CD4-positive, alpha-beta memory T cell (primary cell): Measurements from ENCODE around the gene SAP130. TPM values are rescaled to one million over a fixed set of nuclear protein-coding genes. Genes with fewer than 3 reads are reported as not detected.
"Not testable (repeated sequence)": the region's sequence is repeated elsewhere in the genome, so short reads cannot be mapped to it uniquely, and the experiment has no call there.

Experiments
- CTCF ChIA-PET: fragments of 350-600 bp; sonication (Branson Sonifier 250); formaldehyde crosslinking; loops from one replicate; lab custom pipeline; 2021; ENCODE audit warnings: inconsistent platforms; ENCODE audit not compliant: partially characterized antibody; lab: Charles Lee
- POLR2A ChIA-PET: fragments of 350-600 bp; sonication (Branson Sonifier 250); formaldehyde crosslinking; loops from one replicate; lab custom pipeline; 2021; ENCODE audit not compliant: partially characterized antibody; lab: Charles Lee
- DNase-seq, 5 donors: peaks; one replicate each; pipeline versions ENCODE4 v3.0.0 to v3.0.0-alpha.2; 2020 to 2022; ENCODE audit warnings: mixed read lengths in 1 of 5
- H3K27ac ChIP-seq: one replicate; pipeline ENCODE4 v1.7.0; 2013; ENCODE audit warnings: low read depth, low read length
- H3K27me3 ChIP-seq: 2 replicates; pipeline ENCODE4 v1.7.0; 2013; ENCODE audit warnings: mild to moderate bottlenecking, low read length, moderate library complexity; ENCODE audit not compliant: insufficient read depth
- H3K36me3 ChIP-seq: 2 replicates; pipeline ENCODE4 v1.7.0; 2013; ENCODE audit warnings: mild to moderate bottlenecking, low read length, moderate library complexity; ENCODE audit not compliant: insufficient read depth
- H3K4me1 ChIP-seq: 2 replicates; pipeline ENCODE4 v1.7.0; 2013; ENCODE audit warnings: mild to moderate bottlenecking, low read length, moderate library complexity; ENCODE audit not compliant: insufficient read depth
- H3K4me3 ChIP-seq, 2 donors: one replicate each; pipeline ENCODE4 v1.7.0; 2013; ENCODE audit warnings: low read length in 2 of 2, mild to moderate bottlenecking in 1 of 2
- H3K9me3 ChIP-seq, 2 donors: one replicate each; pipeline ENCODE4 v1.7.0; 2013; ENCODE audit warnings: low read length in 2 of 2, control low read depth in 1 of 2; ENCODE audit not compliant: control insufficient read depth in 1 of 2
- H3K27ac Mint-ChIP-seq, 7 donors: one replicate each; pipeline ENCODE4 v1.8.0; 2020 to 2021; ENCODE audit warnings: mixed read lengths in 7 of 7, mild to moderate bottlenecking in 6 of 7, inconsistent platforms in 3 of 7, moderate library complexity in 3 of 7
- H3K27me3 Mint-ChIP-seq, 2 donors: one replicate each; pipeline ENCODE4 v1.8.0; 2020 to 2021; ENCODE audit warnings: mixed read lengths in 2 of 2
- H3K36me3 Mint-ChIP-seq, 2 donors: one replicate each; pipeline ENCODE4 v1.8.0; 2020 to 2021; ENCODE audit warnings: mixed read lengths in 2 of 2, inconsistent platforms in 1 of 2, mild to moderate bottlenecking in 1 of 2
- H3K4me1 Mint-ChIP-seq, 4 donors: one replicate each; pipeline ENCODE4 v1.8.0; 2020 to 2021; ENCODE audit warnings: mixed read lengths in 4 of 4, mild to moderate bottlenecking in 1 of 4
- H3K4me3 Mint-ChIP-seq, 8 donors: one replicate each; pipeline ENCODE4 v1.8.0; 2020 to 2021; ENCODE audit warnings: mixed read lengths in 8 of 8, mild to moderate bottlenecking in 7 of 8, moderate library complexity in 6 of 8, inconsistent platforms in 3 of 8
- H3K9me3 Mint-ChIP-seq, 8 donors: one replicate each; pipeline ENCODE4 v1.8.0; 2020 to 2021; ENCODE audit warnings: mixed read lengths in 8 of 8, mild to moderate bottlenecking in 5 of 8, inconsistent platforms in 3 of 8, moderate library complexity in 1 of 8
- intact Hi-C: fragments of 100-400 bp; cut with micrococcal nuclease; formaldehyde crosslinking; loops from one replicate; pipeline ENCODE4 v1.15.1; 2023
- polyA plus RNA-seq, 2 donors: library from polyadenylated mRNA; unstranded; fragments of 300-500 nt; fragmentation: Illumina TruSeq; gene quantifications; one replicate each; pipeline ENCODE4 v1.2.3, GENCODE V29; 2021
- total RNA-seq, 2 experiments: library from RNA; stranded (reverse); gene quantifications; one replicate each; pipeline ENCODE4 v1.2.3, GENCODE V29; 2021

The SAP130 gene
- total and polyA plus RNA-seq, 4 experiments from 2014 or later: 3.1 to 30.2 (median 21.7) TPM

DNA sequence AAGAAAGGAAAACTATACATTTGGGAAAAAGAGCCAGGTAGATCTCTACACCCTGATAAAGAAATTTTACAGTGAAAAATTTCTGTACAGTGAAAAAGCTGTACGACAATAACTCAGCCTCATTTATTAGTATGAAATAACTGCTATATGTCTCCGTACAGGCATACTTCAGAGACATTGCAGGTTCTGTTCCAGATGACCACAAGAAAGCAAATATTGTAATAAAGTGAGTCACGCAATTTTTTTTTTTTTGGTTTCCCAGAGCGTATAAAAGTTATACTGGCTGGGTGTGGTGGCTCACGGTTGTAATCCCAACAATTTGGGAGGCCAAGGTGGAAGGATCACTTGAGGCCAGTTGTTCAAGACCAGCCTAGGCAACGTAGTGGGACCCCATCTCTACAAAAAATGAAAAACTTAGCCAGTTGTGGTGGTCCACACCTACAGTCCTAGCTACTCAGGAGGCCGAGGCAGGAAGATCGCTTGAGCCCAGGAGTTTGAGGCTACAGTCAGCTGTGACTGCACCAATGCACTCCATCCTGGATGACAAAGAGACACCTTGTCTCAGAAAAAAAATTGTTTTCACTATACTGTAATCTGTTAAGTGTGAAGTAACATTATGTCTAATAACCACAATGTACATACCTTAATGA, 113.9 kb downstream of the SAP130 start:
- Histone ChIP-seq H3K9me3 (no peaks in the 10 kb centered on the region), H3K4me1 (no peaks in the 10 kb centered on the region), H3K27me3 (no peaks in the 10 kb centered on the region), H3K36me3 (no peaks in the 10 kb centered on the region), H3K4me3 (no peak overlapping the region), H3K27ac (no peak overlapping the region)
- Mint-ChIP-seq H3K9me3 (peaks cover 0 to 4% (median 0%) of the 10 kb centered on the region in 8 donors), H3K27me3 (peaks cover 0 to 4% of the 10 kb centered on the region in 2 donors), H3K27ac (no peak overlapping the region), H3K4me1 (no peaks in the 10 kb centered on the region), H3K36me3 (no peaks in the 10 kb centered on the region), H3K4me3 (no peak overlapping the region)
- POLR2A ChIA-PET: no interaction called here
- no peak for DNase-seq
- intact Hi-C loops: no loop called here
- CTCF ChIA-PET: no interaction called here

DNA sequence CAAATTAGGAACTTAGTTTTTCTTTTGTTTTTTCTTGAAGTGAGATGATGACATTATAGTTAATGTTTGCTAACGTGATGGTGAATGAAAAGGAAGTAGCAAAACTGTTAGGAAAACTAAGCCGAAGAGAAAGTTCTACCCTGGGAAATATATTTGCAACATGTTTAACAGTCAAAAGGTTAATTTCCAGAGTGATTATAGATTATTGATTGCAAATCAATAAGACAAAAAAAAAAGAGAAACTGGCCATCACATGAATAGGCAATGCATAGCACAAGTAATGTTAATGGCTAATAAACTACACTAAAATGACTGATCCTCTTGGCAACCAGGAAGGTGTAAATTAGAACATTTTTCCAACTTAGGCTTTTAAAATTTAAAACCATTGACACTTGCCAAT, 116.1 kb downstream of the SAP130 start:
- Mint-ChIP-seq H3K4me3 (no peak overlapping the region), H3K27me3 (peaks cover 0 to 5% of the 10 kb centered on the region in 2 donors), H3K9me3 (peaks cover 0 to 4% (median 0%) of the 10 kb centered on the region in 8 donors), H3K27ac (no peak overlapping the region), H3K4me1 (no peaks in the 10 kb centered on the region), H3K36me3 (no peaks in the 10 kb centered on the region)
- no peaks in the 10 kb centered on the region for H3K36me3 ChIP-seq
- DNase-seq: no peak
- H3K27ac ChIP-seq: no peak overlapping the region
- ChIA-PET POLR2A (no interaction called here), CTCF (no interaction called here)
- no peaks in the 10 kb centered on the region for H3K4me1 ChIP-seq
- intact Hi-C loops: no loop called here
- no peak overlapping the region for H3K4me3 ChIP-seq
- H3K9me3 ChIP-seq: no peaks in the 10 kb centered on the region
- H3K27me3 ChIP-seq: no peaks in the 10 kb centered on the region

DNA sequence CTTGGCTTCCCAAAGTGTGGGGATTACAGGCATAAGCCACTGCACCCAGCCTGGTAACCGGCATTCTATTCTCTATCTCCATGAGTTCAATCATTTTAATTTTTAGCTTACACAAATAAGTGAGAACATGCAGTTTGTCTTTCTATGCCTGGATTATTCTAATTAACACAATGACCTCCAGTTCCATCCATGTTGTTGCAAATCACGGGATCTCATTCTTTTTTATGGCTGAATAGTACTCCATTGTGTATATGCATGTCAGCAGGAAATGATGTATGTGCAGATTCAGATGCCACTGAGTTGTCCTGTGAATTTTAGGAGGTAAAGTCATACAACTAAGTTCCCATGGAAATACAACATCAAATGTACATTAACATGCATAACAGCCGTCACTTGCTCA, 117.4 kb downstream of the SAP130 start:
- Mint-ChIP-seq H3K27me3 (peaks cover 5 to 12% of the 10 kb centered on the region in 2 donors), H3K9me3 (peaks cover 0 to 4% (median 0%) of the 10 kb centered on the region in 8 donors), H3K4me1 (no peaks in the 10 kb centered on the region), H3K4me3 (no peak overlapping the region), H3K27ac (no peak overlapping the region), H3K36me3 (no peaks in the 10 kb centered on the region)
- H3K4me3 ChIP-seq: no peak overlapping the region
- no peaks in the 10 kb centered on the region for H3K4me1 ChIP-seq
- H3K27me3 ChIP-seq: no peaks in the 10 kb centered on the region
- intact Hi-C loops: no loop called here
- ChIA-PET CTCF (no interaction called here), POLR2A (no interaction called here)
- H3K36me3 ChIP-seq: no peaks in the 10 kb centered on the region
- H3K9me3 ChIP-seq: no peaks in the 10 kb centered on the region
- H3K27ac ChIP-seq: no peak overlapping the region
- DNase-seq: no peak

- no peak overlapping the region for H3K4me3 Mint-ChIP-seq
- Histone ChIP-seq H3K9me3 (no peaks in the 10 kb centered on the region), H3K36me3 (no peaks in the 10 kb centered on the region), H3K27me3 (no peaks in the 10 kb centered on the region), H3K4me1 (no peaks in the 10 kb centered on the region), H3K27ac (no peak overlapping the region), H3K4me3 (no peak overlapping the region)
- peaks cover 7 to 13% of the 10 kb centered on the region in 2 donors for H3K27me3 Mint-ChIP-seq
- H3K36me3 Mint-ChIP-seq: no peaks in the 10 kb centered on the region
- H3K9me3 Mint-ChIP-seq: peaks cover 0 to 4% (median 0%) of the 10 kb centered on the region in 8 donors
- CTCF ChIA-PET: interaction anchor here (0.5 kb wide), 1 partner anchor 26 kb away, joined by 4 read pairs; no protein-coding TSS in a partner anchor
- intact Hi-C loops: no loop called here
- POLR2A ChIA-PET: interaction anchor here (0.6 kb wide), 1 partner anchor 765 kb away, joined by 3 read pairs; no protein-coding TSS in a partner anchor
- no peak overlapping the region for H3K27ac Mint-ChIP-seq
- no peak for DNase-seq
- H3K4me1 Mint-ChIP-seq: no peaks in the 10 kb centered on the region
Observed at GRCh38 chr2:127909019-127909418, 118.8 kb downstream of the SAP130 start.

DNA sequence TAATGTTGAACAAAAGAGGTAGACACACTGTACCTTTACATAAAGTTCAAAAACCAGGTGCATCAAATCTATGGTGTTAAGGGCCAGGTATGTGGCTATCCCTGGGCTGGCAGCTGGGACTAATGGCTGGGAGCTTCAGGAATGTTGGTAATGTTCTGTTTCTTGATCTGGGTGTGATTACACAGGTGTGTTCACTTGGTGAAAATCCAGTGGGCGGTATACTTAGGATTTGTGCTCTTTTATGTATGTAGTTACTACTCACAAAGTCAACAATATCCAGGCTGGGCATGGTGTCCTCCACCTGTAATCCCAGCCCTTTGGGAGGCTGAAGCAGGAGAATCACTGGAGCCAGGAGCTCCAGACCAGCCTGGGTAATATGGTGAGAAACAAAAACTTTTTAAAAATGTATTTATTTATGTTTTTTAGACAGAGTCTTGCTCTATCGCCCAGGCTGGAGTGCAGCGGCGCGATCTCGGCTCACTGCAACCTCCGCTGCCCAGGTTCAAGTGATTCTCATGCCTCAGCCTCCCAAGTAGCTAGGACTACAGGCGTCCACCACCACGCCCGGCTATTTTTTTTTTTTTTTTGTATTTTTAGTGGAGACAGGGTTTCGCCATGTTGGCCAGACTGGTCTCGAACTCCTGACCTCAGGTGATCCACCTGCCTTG, 120.0 kb downstream of the SAP130 start:
- H3K9me3 Mint-ChIP-seq, H3K36me3 Mint-ChIP-seq, H3K4me1 Mint-ChIP-seq, H3K27ac ChIP-seq, H3K4me3 ChIP-seq, CTCF ChIA-PET, H3K4me1 ChIP-seq, DNase-seq, H3K9me3 ChIP-seq, H3K27ac Mint-ChIP-seq, H3K27me3 ChIP-seq, H3K4me3 Mint-ChIP-seq, POLR2A ChIA-PET, intact Hi-C loops, H3K36me3 ChIP-seq: not testable (repeated sequence)
- H3K27me3 Mint-ChIP-seq: peaks cover 7 to 13% of the 10 kb centered on the region in 2 donors

GRCh38 chr2:127906206-127906926, 121.5 kb downstream of the SAP130 start:
- H3K9me3 ChIP-seq: no peaks in the 10 kb centered on the region
- DNase-seq: no peak
- H3K4me3 Mint-ChIP-seq: no peak overlapping the region
- peaks cover 0 to 4% (median 0%) of the 10 kb centered on the region in 8 donors for H3K9me3 Mint-ChIP-seq
- H3K27ac ChIP-seq: no peak overlapping the region
- intact Hi-C loops: no loop called here
- H3K4me1 Mint-ChIP-seq: no peaks in the 10 kb centered on the region
- H3K4me3 ChIP-seq: no peak overlapping the region
- ChIA-PET CTCF (no interaction called here), POLR2A (no interaction called here)
- H3K27ac Mint-ChIP-seq: no peak overlapping the region
- no peaks in the 10 kb centered on the region for H3K36me3 ChIP-seq
- no peaks in the 10 kb centered on the region for H3K27me3 ChIP-seq
- peaks cover 7 to 13% of the 10 kb centered on the region in 2 donors for H3K27me3 Mint-ChIP-seq
- no peaks in the 10 kb centered on the region for H3K4me1 ChIP-seq
- H3K36me3 Mint-ChIP-seq: no peaks in the 10 kb centered on the region

DNA sequence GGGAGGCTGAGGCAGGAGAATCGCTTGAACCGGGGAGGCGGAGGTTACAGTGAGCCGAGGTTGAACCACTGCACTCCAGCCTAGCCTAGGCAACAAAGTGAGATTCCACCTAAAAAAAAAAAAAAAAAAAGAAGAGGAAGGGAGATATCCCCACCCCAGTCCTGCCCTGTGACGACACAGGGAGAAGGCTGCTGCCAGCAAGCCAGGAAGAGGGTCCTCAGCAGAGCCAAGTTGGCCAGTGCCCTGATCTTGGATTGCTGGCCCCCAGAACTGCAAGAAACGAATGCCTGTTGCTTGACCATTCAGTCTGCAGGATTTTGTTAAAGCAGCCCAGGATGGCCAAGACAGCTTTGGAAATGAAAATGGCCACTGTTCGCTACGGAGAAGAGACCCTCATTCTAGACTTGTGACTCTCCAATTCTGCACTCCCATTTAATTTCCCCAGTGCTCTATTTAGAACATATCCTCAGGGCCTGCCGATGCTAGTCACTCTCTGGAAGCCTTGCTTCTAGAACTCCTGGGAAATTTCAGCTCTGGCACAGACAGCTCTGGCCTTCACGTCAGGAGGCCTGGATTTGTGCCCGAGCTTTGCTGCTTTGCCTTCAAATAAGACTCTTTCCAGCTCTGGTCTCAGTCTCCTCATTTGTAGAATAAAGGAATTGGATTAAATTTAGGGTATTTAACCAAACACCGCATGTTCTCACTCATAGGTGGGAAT, 126.4 kb downstream of the SAP130 start:
- CTCF ChIA-PET: no interaction called here
- POLR2A ChIA-PET: no interaction called here
- Mint-ChIP-seq H3K27ac (peak overlapping the region in 1 of 7 donors; percentile 8), H3K36me3 (no peaks in the 10 kb centered on the region), H3K9me3 (no peaks in the 10 kb centered on the region), H3K27me3 (peaks cover 11 to 12% of the 10 kb centered on the region in 2 donors), H3K4me3 (no peak overlapping the region), H3K4me1 (no peaks in the 10 kb centered on the region)
- no peak for DNase-seq
- Histone ChIP-seq H3K4me1 (no peaks in the 10 kb centered on the region), H3K4me3 (no peak overlapping the region), H3K27ac (no peak overlapping the region), H3K9me3 (no peaks in the 10 kb centered on the region), H3K27me3 (no peaks in the 10 kb centered on the region), H3K36me3 (no peaks in the 10 kb centered on the region)
- intact Hi-C loops: no loop called here
